GM23338 (cell line): ENCODE measurements around the gene KAZN. TPM values are rescaled to one million over a fixed set of nuclear protein-coding genes. Genes with fewer than 3 reads are reported as not detected.

Source experiments
- ATAC-seq: fragments of 200-7000 bp; cut with Tn5 transposase; 3 replicates; pipeline ENCODE4 v1.9.1; 2020
- DNase-seq: peaks from one replicate; pipeline ENCODE4 v3.0.0-alpha.2; 2015; ENCODE audit warnings: low spot score
- H2AFZ ChIP-seq: fragments of 200-600 bp; sonication (generic); 2 replicates; pipeline ENCODE4 v1.8.0; 2016; ENCODE audit warnings: antibody characterized with exemption, mild to moderate bottlenecking, moderate library complexity
- H3F3A ChIP-seq: fragments of 200-600 bp; sonication (generic); replicated peaks from 2 replicates; pipeline ENCODE4 v1.8.0; 2017; ENCODE audit warnings: antibody characterized with exemption, mixed run types, low read depth
- H3K27ac ChIP-seq: fragments of 200-600 bp; sonication (generic); 2 replicates; pipeline ENCODE4 v1.6.1; 2016; ENCODE audit warnings: low read depth
- H3K27me3 ChIP-seq: fragments of 200-600 bp; sonication (generic); 2 replicates; pipeline ENCODE4 v1.8.0; 2016; ENCODE audit warnings: mild to moderate bottlenecking, mixed run types, moderate library complexity; ENCODE audit not compliant: insufficient read depth
- H3K36me3 ChIP-seq: fragments of 200-600 bp; sonication (generic); 2 replicates; pipeline ENCODE4 v1.8.0; 2016; ENCODE audit warnings: mild to moderate bottlenecking; ENCODE audit not compliant: insufficient read depth
- H3K4me1 ChIP-seq: fragments of 200-600 bp; sonication (generic); 2 replicates; pipeline ENCODE4 v1.8.0; 2016; ENCODE audit warnings: mild to moderate bottlenecking, moderate library complexity; ENCODE audit not compliant: insufficient read depth
- H3K4me2 ChIP-seq: fragments of 200-600 bp; sonication (generic); 2 replicates; pipeline ENCODE4 v1.7.1; 2017; ENCODE audit warnings: mixed run types
- H3K4me3 ChIP-seq: fragments of 200-600 bp; sonication (generic); 2 replicates; pipeline ENCODE4 v1.6.1; 2016; ENCODE audit warnings: mixed run types
- H3K79me2 ChIP-seq: fragments of 200-600 bp; sonication (generic); replicated peaks from 2 replicates; pipeline ENCODE4 v1.8.0; 2017; ENCODE audit warnings: mild to moderate bottlenecking; ENCODE audit not compliant: insufficient read depth
- H3K9me2 ChIP-seq: fragments of 200-600 bp; sonication (generic); 2 replicates; pipeline ENCODE4 v1.8.0; 2017; ENCODE audit not compliant: insufficient read depth
- H4K20me1 ChIP-seq: fragments of 200-600 bp; sonication (generic); replicated peaks from 2 replicates; pipeline ENCODE4 v1.8.0; 2017; ENCODE audit warnings: mild to moderate bottlenecking; ENCODE audit not compliant: insufficient read depth
- H3K27ac Mint-ChIP-seq: 2 replicates; pipeline ENCODE4 v1.8.0; 2020; ENCODE audit warnings: inconsistent platforms, mild to moderate bottlenecking, moderate library complexity, mixed read lengths
- H3K27me3 Mint-ChIP-seq: 3 replicates; pipeline ENCODE4 v1.8.0; 2022; ENCODE audit warnings: low read depth, mild to moderate bottlenecking, moderate library complexity, mixed read lengths, inconsistent platforms; ENCODE audit not compliant: insufficient read depth, poor library complexity
- H3K36me3 Mint-ChIP-seq: 3 replicates; pipeline ENCODE4 v1.8.0; 2021; ENCODE audit warnings: low read depth, mild to moderate bottlenecking, inconsistent platforms, moderate library complexity, mixed read lengths
- H3K4me1 Mint-ChIP-seq: 3 replicates; pipeline ENCODE4 v1.8.0; 2020; ENCODE audit warnings: mild to moderate bottlenecking, inconsistent platforms, mixed read lengths
- H3K4me3 Mint-ChIP-seq: 3 replicates; pipeline ENCODE4 v1.8.0; 2021; ENCODE audit warnings: moderate library complexity, mild to moderate bottlenecking, inconsistent platforms, mixed read lengths
- H3K9me3 Mint-ChIP-seq: 3 replicates; pipeline ENCODE4 v1.8.0; 2020; ENCODE audit warnings: moderate library complexity, mild to moderate bottlenecking, inconsistent platforms, mixed read lengths
- ETS1 ChIP-seq: IDR thresholded peaks from 2 replicates; pipeline ENCODE4 v1.6.1; 2016; ENCODE audit warnings: antibody characterized with exemption
- EZH2phosphoT487 ChIP-seq: fragments of 200-600 bp; sonication (generic); IDR thresholded peaks from one replicate; pipeline ENCODE4 v1.8.1; 2018; ENCODE audit warnings: antibody characterized with exemption; ENCODE audit not compliant: unreplicated experiment
- POLR2AphosphoS5 ChIP-seq: IDR thresholded peaks from 2 replicates; pipeline ENCODE4 v1.6.1; 2016; ENCODE audit warnings: antibody characterized with exemption, low read depth
- STAT1 ChIP-seq: IDR thresholded peaks from one replicate; pipeline ENCODE4 v1.6.1; 2016; ENCODE audit warnings: antibody characterized with exemption; ENCODE audit not compliant: unreplicated experiment
- ZNF331 ChIP-seq: fragments of 250-450 bp; sonication (Bioruptor Pico); IDR thresholded peaks from 2 replicates; pipeline ENCODE4 v1.5.0; 2020; ENCODE audit warnings: low read depth, mild to moderate bottlenecking, moderate library complexity
- ZNF462 ChIP-seq: fragments of 250-450 bp; sonication (Bioruptor Pico); IDR thresholded peaks from 2 replicates; pipeline ENCODE4 v1.5.0; 2020; ENCODE audit warnings: mild to moderate bottlenecking, moderate library complexity
- polyA plus RNA-seq: library from polyadenylated mRNA; unstranded; fragments of >200 nt; fragmentation: Nextera tagmentation; extraction: Ambion mirVana; gene quantifications from 2 replicates; pipeline ENCODE4 v1.2.1, GENCODE V29; 2016
- total RNA-seq: library from RNA; depleted of rRNA; stranded (reverse); fragments of >200 nt; shearing (Covaris generic); gene quantifications from 2 replicates; pipeline ENCODE4 v1.2.3, GENCODE V29; 2014

Gene KAZN
- total and polyA plus RNA-seq, 2 experiments from 2014 or later: 9.9 to 15.0 TPM

GRCh38 chr1:14822996-14823395 is 224.5 kb downstream of the KAZN start (continued):
- TF ChIP-seq ETS1 (no peak), ZNF331 (CRISPR knock-in tag) (no peak), ZNF462 (CRISPR knock-in tag) (no peak), EZH2phosphoT487 (no peak), POLR2AphosphoS5 (no peak)

- Mint-ChIP-seq H3K4me3 (no peak overlapping the region), H3K27ac (no peak overlapping the region), H3K4me1 (peaks cover 9% of the 10 kb centered on the region; the same call in 2 of the 3 replicates), H3K27me3 (peaks cover 11% of the 10 kb centered on the region), H3K36me3 (no peaks in the 10 kb centered on the region; the same call in 2 of the 3 replicates), H3K9me3 (no peaks in the 10 kb centered on the region)
- Histone ChIP-seq H3K27ac (no peak overlapping the region), H3F3A (no peaks in the 10 kb centered on the region), H3K36me3 (no peaks in the 10 kb centered on the region), H3K4me3 (no peak overlapping the region), H3K4me1 (no peaks in the 10 kb centered on the region; the same call in 1 of the 2 replicates), H2AFZ (no peak overlapping the region), H3K9me2 (no peaks in the 10 kb centered on the region), H3K79me2 (no peaks in the 10 kb centered on the region), H3K4me2 (no peak overlapping the region), H3K27me3 (no peaks in the 10 kb centered on the region), H4K20me1 (no peaks in the 10 kb centered on the region)
- ATAC-seq: no peak
- no peak for DNase-seq
- TF ChIP-seq ZNF462 (CRISPR knock-in tag) (no peak), POLR2AphosphoS5 (no peak), ETS1 (no peak), STAT1 (no peak)
Observed at GRCh38 chr1:14824314-14824915, 225.9 kb downstream of the KAZN start.
